CD4-positive, alpha-beta T cell treated with Interleukin-15 for 1 hour (primary cell): ENCODE results near the gene ZNF787.

Experiments used
- DNase-seq: peaks from one replicate; pipeline ENCODE4 v3.0.0-alpha.2; 2020

ZNF787 gene

DNA sequence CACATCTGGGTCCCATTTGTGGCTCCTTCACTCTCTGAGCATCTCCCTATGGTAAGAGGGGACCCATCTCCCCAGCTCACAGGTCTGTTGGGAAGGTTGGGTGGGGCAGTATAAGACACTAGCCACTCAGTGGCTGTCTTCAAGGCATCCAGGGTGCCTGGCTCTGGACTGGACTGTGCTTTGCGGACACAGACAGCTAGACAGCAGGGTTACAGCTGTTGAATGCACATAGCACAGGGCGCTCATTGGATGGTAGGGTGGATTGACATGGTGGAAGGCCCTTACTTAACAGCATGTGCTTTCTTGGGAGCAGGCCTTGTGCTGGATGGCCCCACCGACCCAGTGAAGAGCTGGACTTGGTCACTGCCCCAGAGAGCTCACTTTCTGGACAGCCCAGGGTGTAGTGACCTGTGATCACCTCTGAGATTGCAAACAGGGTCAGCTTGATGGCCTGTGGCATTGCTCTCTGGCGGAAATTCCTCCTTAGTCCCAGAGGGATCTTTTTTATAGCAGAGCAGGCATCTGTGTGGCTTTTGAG is 21.9 kb upstream of the ZNF787 start:
- no peak for DNase-seq

GRCh38 chr19:56142087-56142787 is 21.1 kb upstream of the ZNF787 start:
- DNase-seq: no peak

GRCh38 chr19:56141417-56141993 is 20.4 kb upstream of the ZNF787 start:
- DNase-seq: no peak

DNA sequence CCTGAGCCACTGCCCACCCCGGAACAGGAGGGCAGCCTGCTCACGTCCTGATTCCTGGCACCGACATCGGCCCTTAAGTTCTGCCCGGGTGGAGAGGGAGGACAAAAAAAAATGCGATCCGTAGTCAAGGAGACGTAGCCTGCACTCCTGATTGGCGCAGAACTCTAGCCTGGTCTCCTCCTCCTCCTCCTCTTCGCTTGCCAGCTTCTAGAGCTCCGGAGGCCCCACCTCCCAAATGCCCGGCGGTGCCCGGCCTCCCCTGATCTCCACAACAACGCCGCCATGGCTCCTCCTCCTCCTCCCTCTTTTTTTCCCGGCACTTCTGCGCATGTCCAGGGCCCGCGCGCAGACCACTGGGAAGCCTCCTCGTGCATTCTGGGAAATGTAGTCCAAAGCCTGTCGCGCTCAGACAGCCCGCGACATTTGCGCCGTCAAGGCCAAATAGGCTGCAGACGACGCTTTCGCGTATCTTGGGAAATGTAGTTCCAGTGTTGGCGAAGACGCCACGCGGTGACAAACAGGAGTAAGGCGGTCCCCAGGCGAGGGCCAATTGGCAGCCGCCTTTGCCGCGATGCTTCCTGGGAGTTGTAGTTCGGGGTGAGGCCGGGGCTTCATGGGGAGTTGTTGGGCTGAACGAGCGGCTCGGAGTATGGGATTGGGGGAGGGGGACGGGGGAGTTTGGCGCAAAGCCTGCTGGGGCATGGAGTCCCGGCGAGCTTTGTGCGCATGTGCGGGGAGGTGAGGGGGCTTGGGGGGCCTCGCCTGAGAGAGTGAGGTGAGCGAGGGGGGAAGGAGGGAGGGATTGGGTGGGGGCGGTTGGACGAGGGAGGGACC is 19.7 kb upstream of the ZNF787 start, which contains the start of gene ZNF444:
TSS of gene ZNF444 (plus strand) at position 705 of the 834 bp plus-strand sequence. CDS start 5,625 bp downstream, outside the sequence.
- peak; percentile 100 for DNase-seq

DNA sequence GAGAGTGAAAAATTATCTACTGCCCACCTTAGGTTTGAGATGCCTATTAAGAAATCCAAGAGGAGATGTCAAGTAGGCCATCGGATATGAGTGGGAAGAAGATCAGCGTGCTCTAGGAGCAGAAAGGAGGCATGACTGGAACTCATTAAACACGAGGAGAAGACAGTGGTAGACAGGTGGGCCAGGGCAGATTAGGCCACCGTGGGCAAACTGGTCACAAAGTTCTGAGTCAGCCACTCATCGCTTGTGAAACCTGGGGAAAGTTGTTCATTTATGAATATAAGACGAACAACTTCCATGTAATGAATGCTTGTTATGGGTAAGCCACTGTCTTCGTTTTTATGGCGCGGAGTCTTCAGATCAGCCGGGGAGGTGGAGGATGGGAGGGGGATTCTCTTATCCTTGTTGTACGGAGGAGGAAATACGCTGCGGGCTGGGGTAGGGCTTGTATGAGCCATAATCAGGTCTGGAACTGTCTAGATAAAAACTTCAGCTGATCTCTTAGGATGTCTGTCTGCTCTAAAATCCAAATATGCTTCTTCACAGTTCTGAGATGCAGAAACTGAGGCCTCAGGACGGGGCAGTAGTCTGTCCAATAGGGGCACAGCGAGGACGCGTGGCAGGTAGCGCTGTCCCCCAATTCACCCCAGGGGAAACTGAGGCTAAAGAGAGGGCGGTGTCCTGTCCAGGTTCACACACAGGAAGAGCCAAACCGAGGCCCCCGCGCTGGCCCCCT is 18.9 kb upstream of the ZNF787 start:
- DNase-seq: no peak

GRCh38 chr19:56138069-56138468 is 17.0 kb upstream of the ZNF787 start:
- no peak for DNase-seq

- no peak for DNase-seq
Observed at GRCh38 chr19:56137405-56137804, 16.3 kb upstream of the ZNF787 start.

DNA sequence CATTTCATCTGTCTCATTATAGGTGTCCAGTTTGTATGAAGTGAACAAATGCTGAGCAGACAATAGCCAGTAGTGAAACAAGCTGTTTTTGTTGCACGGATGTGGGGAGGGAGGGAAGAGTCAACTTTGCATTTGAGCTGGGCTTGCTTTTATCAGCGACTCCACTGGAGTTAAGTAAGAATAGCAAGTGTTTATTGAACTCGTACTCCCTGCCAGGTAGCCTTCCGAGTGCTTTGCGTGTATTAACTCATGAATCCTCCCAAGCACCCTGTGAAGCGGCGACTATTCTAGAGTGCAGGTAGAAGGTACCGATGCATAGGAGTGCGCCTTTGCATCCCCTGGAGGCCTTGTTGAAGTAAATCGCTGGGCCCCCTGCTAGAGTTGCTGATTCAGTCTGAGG is 15.3 kb upstream of the ZNF787 start:
- no peak for DNase-seq

DNA sequence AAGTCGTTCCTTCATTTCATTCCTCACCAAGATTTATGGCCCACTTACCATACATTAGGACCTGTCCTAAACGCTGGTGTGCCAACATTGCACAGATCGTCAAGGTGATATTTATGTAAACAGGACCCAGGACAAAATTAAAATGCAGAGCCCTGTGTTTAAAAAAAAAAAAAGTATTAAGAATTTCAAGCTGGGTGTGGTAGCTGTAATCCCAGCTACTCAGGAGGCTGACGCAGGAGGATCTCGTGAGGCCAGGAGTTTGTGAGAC is 13.5 kb upstream of the ZNF787 start:
- DNase-seq: no peak

- DNase-seq: peak; percentile 32
Observed at GRCh38 chr19:56133858-56134653, 13.0 kb upstream of the ZNF787 start.

DNA sequence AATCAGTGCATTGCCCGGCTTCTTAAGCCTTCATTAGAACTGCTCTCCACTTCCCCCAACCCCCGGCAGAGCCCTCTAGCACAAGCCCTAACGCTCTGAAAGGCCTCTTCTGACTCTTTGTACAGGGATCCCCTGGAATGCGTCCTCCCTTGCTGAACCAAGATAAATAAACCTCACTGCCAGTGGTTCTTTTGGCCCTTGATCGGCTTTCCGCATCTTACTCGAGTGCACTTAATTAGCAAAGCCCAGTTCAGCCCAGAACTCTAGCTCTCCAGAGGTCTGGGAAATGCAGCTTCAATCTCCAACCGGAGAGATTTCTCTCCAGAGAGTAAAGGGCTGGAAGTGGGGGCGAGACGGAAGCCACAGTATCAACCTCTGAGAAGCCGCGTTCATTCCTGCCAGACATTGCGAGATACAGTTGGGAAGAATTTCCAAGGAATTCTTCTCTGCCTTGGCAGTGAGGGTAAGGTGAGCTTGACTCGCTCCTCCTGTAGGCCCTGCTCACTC is 11.3 kb upstream of the ZNF787 start:
- no peak for DNase-seq

GRCh38 chr19:56131651-56132050 is 10.6 kb upstream of the ZNF787 start:
- no peak for DNase-seq

DNA sequence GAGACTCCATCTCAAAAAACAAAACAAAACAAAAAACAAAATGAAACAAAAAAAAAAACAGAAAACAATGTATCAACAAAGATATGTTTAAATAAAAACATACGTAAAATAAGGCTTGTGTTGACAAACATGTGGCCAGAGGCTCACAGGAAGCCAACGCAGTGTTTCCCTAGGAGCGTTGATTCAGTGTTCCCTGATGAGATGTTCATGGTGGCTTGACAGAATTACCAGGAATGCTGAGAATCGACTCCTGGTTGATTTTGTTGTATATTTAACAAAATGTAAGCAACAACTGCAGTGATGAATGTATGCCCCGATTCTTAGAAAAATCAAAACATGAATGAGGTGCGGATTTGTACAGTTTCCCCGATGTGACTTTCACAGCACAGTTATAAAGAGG is 8.9 kb upstream of the ZNF787 start:
- no peak for DNase-seq

GRCh38 chr19:56126983-56127780 is 6.1 kb upstream of the ZNF787 start:
- no peak for DNase-seq

GRCh38 chr19:56125806-56126590 is 4.9 kb upstream of the ZNF787 start:
- no peak for DNase-seq

- no peak for DNase-seq
Observed at GRCh38 chr19:56124578-56124977, 3.5 kb upstream of the ZNF787 start.

DNA sequence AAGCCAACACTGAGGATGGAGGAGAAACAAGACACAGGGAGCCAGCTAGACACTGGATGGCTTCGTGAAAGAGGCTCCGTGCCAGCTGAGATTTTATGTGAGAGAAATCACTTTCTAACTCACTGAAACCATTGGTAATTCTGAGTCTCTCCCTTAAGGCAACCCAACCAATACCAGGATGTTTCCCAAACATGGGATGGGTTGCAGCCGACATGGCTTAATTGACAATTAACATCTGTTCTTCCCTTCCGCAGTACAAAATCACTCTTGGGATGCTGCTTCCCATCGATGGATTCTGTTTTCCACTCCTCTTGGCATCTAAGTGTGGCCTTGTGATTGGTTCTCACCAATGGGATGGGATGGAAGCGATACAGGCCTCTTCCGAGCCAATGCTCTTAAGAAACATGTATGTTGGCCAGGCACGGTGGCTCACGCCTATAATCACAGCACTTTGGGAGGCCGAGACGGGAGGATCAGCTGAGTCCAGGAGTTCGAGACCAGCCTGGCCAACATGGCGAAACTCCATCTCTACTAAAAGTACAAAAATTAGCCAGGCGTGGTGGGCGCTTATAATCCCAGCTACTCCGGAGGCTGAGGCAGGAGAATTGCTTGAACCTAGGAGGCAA is 2.3 kb upstream of the ZNF787 start:
- no peak for DNase-seq

DNA sequence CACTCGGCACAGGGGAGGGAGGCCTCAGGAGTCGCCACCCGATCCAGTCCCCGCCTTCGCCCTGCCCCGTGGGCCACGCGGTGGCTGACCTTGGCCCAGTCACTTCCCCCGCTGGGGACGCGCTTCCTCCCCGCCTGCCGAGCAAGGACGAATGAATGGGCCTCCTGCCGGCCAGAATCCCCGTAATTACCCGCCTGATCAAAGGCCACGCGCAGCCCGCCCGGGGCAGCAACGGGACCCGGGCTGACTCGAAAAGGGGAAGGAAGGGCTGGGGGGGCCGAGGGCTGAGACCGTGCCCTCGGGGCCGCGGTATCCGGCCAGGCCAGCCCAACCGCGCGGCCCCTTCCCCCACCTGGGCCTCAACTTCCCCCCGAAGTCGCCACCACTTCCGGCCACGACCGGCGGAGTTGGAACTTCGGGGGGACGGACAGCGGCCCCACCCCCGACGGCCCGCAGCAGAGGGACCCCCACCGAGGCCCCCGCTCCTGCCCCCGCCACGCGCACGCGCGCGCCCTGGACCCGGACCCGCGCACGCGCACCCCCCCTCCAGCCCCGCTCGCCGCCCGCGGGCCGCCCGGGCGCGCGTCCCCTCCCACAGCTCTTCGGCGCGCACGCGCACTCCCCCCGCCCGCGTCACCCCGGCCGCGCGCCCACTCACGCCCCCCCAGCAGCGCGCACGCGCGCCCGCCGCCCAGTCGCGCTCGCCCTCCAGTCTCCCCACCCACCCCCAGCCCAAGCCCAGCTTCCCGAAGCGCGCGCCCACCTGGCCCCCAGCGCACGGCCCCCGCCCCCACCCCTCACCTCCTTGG is 520 bp downstream of the ZNF787 start:
- DNase-seq: peak; percentile 85

DNA sequence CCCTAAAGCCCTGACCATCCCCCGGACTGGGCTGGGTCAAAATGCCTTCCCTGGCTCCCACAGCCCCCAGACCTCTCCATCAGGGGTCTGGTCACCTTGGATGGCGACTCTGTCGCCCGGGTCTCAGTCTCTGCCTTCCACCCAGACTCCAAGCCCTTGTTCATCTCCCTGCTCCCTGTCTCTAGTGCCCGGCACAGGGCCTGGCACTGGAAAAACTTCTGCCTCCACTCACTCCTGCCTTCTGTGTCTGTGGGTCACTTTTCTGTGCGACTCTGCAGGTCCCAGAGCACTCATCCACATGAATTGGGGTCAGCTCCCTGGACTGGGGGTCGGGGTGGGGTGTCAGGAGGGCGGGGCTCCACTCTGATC is 1.1 kb downstream of the ZNF787 start:
- no peak for DNase-seq
